ENCODE data around the gene KIF6.

Gene KIF6

GRCh38 chr6:39452306-39453145, 272.7 kb downstream of the KIF6 start:
- DNase-seq (ENCODE audit: low read depth in 2 of 2) = no peak

- DNase-seq (ENCODE audit: low read depth in 2 of 2) = peak; percentile 2 to 7
Measured at GRCh38 chr6:39451831-39452230, 273.4 kb downstream of the KIF6 start.

GRCh38 chr6:39449022-39449421, 276.2 kb downstream of the KIF6 start:
- no peak for DNase-seq (ENCODE audit: low read depth in 2 of 2)

- DNase-seq (ENCODE audit: low read depth in 2 of 2) = no peak
Measured at GRCh38 chr6:39446909-39447308, 278.3 kb downstream of the KIF6 start.

- no peak for DNase-seq (ENCODE audit: low read depth in 2 of 2)
Measured at GRCh38 chr6:39445667-39446066, 279.5 kb downstream of the KIF6 start.

GRCh38 chr6:39444479-39445019, 280.7 kb downstream of the KIF6 start:
- no peak for DNase-seq (ENCODE audit: low read depth in 2 of 2)

- DNase-seq (ENCODE audit: low read depth in 2 of 2) = no peak
Measured at GRCh38 chr6:39441986-39442385, 283.2 kb downstream of the KIF6 start.

- no peak for DNase-seq (ENCODE audit: low read depth in 2 of 2)
Measured at GRCh38 chr6:39441301-39441700, 283.9 kb downstream of the KIF6 start.

- no peak for DNase-seq (ENCODE audit: low read depth in 2 of 2)
Measured at GRCh38 chr6:39440039-39440426, 285.2 kb downstream of the KIF6 start.

- DNase-seq (ENCODE audit: low read depth in 2 of 2) = no peak
Measured at GRCh38 chr6:39439342-39440038, 285.7 kb downstream of the KIF6 start.

GRCh38 chr6:39433630-39434029, 291.6 kb downstream of the KIF6 start:
- no peak for DNase-seq (ENCODE audit: low read depth in 2 of 2)

- DNase-seq (ENCODE audit: low read depth in 2 of 2) = no peak
Measured at GRCh38 chr6:39432330-39433025, 292.7 kb downstream of the KIF6 start.

- DNase-seq (ENCODE audit: low read depth in 2 of 2) = no peak
Measured at GRCh38 chr6:39430871-39431523, 294.2 kb downstream of the KIF6 start.

GRCh38 chr6:39430446-39430845, 294.8 kb downstream of the KIF6 start:
- DNase-seq (ENCODE audit: low read depth in 2 of 2) = no peak

- no peak for DNase-seq (ENCODE audit: low read depth in 2 of 2)
Measured at GRCh38 chr6:39428816-39429215, 296.4 kb downstream of the KIF6 start.

GRCh38 chr6:39428152-39428551, 297.1 kb downstream of the KIF6 start:
- no peak for DNase-seq (ENCODE audit: low read depth in 2 of 2)

GRCh38 chr6:39426073-39426456, 299.1 kb downstream of the KIF6 start:
- DNase-seq (ENCODE audit: low read depth in 2 of 2) = no peak

- no peak for DNase-seq (ENCODE audit: low read depth in 2 of 2)
Measured at GRCh38 chr6:39425346-39426072, 299.7 kb downstream of the KIF6 start.

- DNase-seq (ENCODE audit: low read depth in 2 of 2) = no peak
Measured at GRCh38 chr6:39424831-39425230, 300.4 kb downstream of the KIF6 start.

- DNase-seq (ENCODE audit: low read depth in 2 of 2) = no peak
Measured at GRCh38 chr6:39422238-39422637, 303.0 kb downstream of the KIF6 start.

Data from stimulated activated CD4-positive, alpha-beta T cell treated with anti-CD3 and anti-CD28 coated beads, Interleukin-15, amount 100 ng/mL, for 48 hours (primary cell).